Brain microvascular endothelial cell (primary cell): ENCODE results near the gene OR51D1.

ENCODE experiments used
- DNase-seq: peaks from one replicate; pipeline ENCODE4 v3.0.0-alpha.2; 2020
- H3K27ac ChIP-seq: fragments of 250-450 bp; sonication (Bioruptor Pico); 2 replicates; pipeline ENCODE4 v1.5.1; 2020; ENCODE audit warnings: mild to moderate bottlenecking, moderate library complexity
- H3K27me3 ChIP-seq: fragments of 250-450 bp; sonication (Bioruptor Pico); replicated peaks from 2 replicates; pipeline ENCODE4 v1.5.1; 2020; ENCODE audit warnings: mild to moderate bottlenecking
- H3K36me3 ChIP-seq: fragments of 250-450 bp; sonication (Bioruptor Pico); replicated peaks from 2 replicates; pipeline ENCODE4 v1.5.1; 2020; ENCODE audit warnings: mild to moderate bottlenecking
- H3K4me3 ChIP-seq: 2 replicates; pipeline ENCODE4 v1.5.1; 2011; ENCODE audit warnings: low read depth, mild to moderate bottlenecking, control low read depth, low read length, moderate library complexity
- CTCF ChIP-seq: IDR thresholded peaks from 2 replicates; pipeline ENCODE4 v1.5.1; 2011; ENCODE audit warnings: low read depth, mild to moderate bottlenecking, moderate library complexity, low read length, control low read depth, inconsistent platforms; ENCODE audit errors: missing control alignments
- in situ Hi-C: cut with HindIII; loops from 2 replicates; pipeline ENCODE4 v1.10.0; 2017; ENCODE audit warnings: low sequenced_read_pairs, low pct_ligation_motif_present

The OR51D1 gene

DNA sequence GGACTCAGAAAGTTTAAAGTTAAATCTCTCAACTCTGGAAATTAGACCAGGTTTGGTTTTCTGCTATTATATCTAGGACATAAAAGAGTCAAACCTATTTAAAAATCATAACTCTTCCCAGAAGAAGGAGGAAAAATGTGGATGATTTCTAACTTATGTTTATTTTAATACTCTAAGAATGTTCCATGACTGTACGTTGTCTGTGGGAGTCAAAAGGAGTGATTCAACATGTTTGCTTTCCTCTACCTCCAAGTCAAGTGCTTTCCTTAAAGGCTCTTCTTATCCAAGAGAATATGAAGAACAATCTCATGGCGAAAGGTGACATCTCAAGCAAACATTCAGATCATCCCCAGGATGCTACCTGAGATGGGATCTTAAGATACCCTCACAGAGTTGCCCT, 28.1 kb downstream of the OR51D1 start:
- peak overlapping the region; percentile 35 for H3K27ac ChIP-seq
- no peak for TF ChIP-seq CTCF
- H3K36me3 ChIP-seq, result no peaks in the 10 kb centered on the region
- H3K27me3 ChIP-seq, result no peaks in the 10 kb centered on the region
- in situ Hi-C loops, result no loop called here
- H3K4me3 ChIP-seq, result no peak overlapping the region
- DNase-seq, result peak; percentile 32

DNA sequence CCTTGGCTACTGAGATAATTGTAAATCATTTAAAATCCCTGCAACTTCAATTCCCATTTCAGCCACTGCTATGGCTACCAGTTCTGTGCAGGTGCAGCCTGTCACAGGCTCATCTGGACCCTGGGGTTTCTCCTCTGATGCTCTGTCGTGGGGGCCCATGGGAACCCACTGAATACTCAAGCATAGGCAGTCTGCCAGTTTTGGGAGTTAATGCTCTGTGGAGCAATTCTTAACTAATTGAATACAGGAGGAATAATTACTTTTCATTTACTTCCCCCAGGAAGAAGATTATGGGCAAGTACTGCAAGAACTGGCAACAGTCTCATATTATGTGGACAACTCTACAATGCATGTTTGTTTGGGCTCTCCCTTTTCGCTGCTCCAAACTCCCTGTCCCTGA, 34.5 kb downstream of the OR51D1 start:
- TF ChIP-seq CTCF, result no peak
- in situ Hi-C loops, result no loop called here
- DNase-seq, result no peak
- Histone ChIP-seq H3K27ac (no peak overlapping the region), H3K27me3 (no peaks in the 10 kb centered on the region), H3K4me3 (no peak overlapping the region), H3K36me3 (no peaks in the 10 kb centered on the region)

GRCh38 chr11:4672470-4672869, 35.2 kb downstream of the OR51D1 start:
- DNase-seq, result no peak
- in situ Hi-C loops, result no loop called here
- TF ChIP-seq CTCF, result no peak

DNA sequence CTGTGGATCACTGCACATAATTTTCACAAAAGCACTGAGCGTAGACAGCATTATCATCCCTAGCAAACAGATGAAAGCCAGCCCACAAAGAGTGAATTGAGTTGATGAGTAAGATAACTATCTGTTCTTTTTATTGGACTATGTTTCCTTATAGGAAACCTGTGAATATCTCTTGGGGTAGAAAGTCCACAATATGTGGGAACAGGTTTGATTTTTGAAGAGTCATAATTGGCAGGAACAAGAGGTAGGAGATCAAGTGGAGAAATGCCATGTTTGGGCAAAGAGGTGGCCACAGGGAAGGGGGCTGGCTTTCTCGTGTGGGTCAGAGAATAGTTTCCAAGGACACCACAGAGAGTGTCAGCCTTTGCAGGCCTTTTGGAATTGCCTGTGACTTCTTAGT, 36.5 kb downstream of the OR51D1 start:
- Histone ChIP-seq H3K27me3 (no peaks in the 10 kb centered on the region), H3K4me3 (no peak overlapping the region), H3K36me3 (no peaks in the 10 kb centered on the region), H3K27ac (no peak overlapping the region)
- no peak for TF ChIP-seq CTCF
- in situ Hi-C loops, result no loop called here
- DNase-seq, result no peak

More at GRCh38 chr11:4672470-4672869, 35.2 kb downstream of the OR51D1 start:
- Histone ChIP-seq H3K27me3 (no peaks in the 10 kb centered on the region), H3K36me3 (no peaks in the 10 kb centered on the region), H3K27ac (peak overlapping the region; percentile 36), H3K4me3 (no peak overlapping the region)

DNA sequence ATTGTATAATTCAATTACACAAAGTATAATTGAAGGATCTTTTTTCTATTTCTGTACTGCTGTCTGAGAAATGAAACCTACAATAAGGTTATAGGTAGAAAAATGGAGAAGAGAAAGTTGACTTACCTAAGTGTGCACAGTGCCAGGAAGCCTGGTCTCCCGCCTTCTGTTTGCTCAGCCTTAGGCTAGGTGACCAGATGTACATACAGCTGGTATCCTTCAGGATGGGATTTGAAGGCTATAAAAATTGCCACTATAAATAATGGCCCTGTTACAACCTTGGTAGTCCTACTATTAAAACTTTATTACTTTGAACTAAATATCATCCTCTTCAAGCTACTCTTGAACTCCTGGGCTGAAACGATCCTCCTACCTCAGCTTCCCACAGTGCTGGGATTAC, 40.7 kb downstream of the OR51D1 start:
- in situ Hi-C loops, result no loop called here
- Histone ChIP-seq H3K36me3 (no peaks in the 10 kb centered on the region), H3K4me3 (no peak overlapping the region), H3K27ac (no peak overlapping the region), H3K27me3 (no peaks in the 10 kb centered on the region)
- no peak for DNase-seq
- TF ChIP-seq CTCF, result no peak

GRCh38 chr11:4680341-4680740, 43.1 kb downstream of the OR51D1 start:
- H3K4me3 ChIP-seq, result no peak overlapping the region
- H3K27me3 ChIP-seq, result no peaks in the 10 kb centered on the region
- TF ChIP-seq CTCF, result no peak
- H3K36me3 ChIP-seq, result no peaks in the 10 kb centered on the region
- in situ Hi-C loops, result no loop called here
- no peak for DNase-seq
- no peak overlapping the region for H3K27ac ChIP-seq
